Body of pancreas (tissue), 4 donors: ENCODE measurements around the gene MEIS3.

Experiments used
- POLR2A ChIP-seq, 3 donors: fragments of 450-650 bp; IDR thresholded peaks; one replicate each; pipeline ENCODE4 v1.6.1; 2016; ENCODE audit warnings: antibody characterized with exemption in 3 of 3, mild to moderate bottlenecking in 2 of 3
- TF ChIP-seq, protein P1 (sequence below), 7 experiments: fragments of 450-650 bp in 4 of 7; fragments of 200-600 bp in 3 of 7; sonication (generic) in 3 of 7; IDR thresholded peaks; one replicate each; pipeline ENCODE4 v1.5.1; 2016 to 2019; ENCODE audit warnings: antibody characterized with exemption in 7 of 7

DNA sequence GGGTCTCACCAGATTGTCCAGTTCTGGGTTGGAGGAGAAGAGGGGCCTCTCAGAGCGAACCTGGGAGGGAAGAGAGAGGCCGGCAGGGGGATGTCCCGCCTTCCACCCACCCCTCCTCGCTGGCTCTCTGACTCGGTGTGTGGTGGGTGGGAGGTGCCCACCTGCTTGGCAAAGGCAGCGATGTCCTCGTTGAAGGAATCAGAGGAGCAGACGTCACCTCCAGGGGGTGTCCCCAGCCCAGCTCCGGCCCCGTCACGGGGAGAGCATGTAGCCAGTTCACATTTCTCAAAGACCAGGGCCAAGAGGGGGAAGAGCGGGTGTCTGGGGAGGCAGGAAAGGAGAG is 2.7 kb downstream of the MEIS3 start:
- no peak for TF ChIP-seq POLR2A (IDR thresholded peaks at IDR 0.05)
- TF ChIP-seq, protein P1, sequence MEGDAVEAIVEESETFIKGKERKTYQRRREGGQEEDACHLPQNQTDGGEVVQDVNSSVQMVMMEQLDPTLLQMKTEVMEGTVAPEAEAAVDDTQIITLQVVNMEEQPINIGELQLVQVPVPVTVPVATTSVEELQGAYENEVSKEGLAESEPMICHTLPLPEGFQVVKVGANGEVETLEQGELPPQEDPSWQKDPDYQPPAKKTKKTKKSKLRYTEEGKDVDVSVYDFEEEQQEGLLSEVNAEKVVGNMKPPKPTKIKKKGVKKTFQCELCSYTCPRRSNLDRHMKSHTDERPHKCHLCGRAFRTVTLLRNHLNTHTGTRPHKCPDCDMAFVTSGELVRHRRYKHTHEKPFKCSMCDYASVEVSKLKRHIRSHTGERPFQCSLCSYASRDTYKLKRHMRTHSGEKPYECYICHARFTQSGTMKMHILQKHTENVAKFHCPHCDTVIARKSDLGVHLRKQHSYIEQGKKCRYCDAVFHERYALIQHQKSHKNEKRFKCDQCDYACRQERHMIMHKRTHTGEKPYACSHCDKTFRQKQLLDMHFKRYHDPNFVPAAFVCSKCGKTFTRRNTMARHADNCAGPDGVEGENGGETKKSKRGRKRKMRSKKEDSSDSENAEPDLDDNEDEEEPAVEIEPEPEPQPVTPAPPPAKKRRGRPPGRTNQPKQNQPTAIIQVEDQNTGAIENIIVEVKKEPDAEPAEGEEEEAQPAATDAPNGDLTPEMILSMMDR (IDR thresholded peaks at IDR 0.05), result no peak
